GM19324 (cell line): ENCODE results near the gene ERC1.
"Not testable (repeated sequence)": the region's sequence is repeated elsewhere in the genome, so short reads cannot be mapped to it uniquely, and the experiment has no call there.

Experiments used
- ATAC-seq: cut with Tn5 transposase; IDR thresholded peaks from one replicate; pipeline ENCODE4 v1.9.1; 2021; ENCODE audit warnings: mild to moderate bottlenecking, moderate library complexity; ENCODE audit not compliant: unreplicated experiment, low FRiP score

ERC1 gene

GRCh38 chr12:981176-981828, 9.7 kb upstream of the ERC1 start:
- no peak for ATAC-seq

- ATAC-seq: no peak
These were observed 9.1 kb upstream of the ERC1 start for GRCh38 chr12:981961-982360.

- ATAC-seq: no peak
These were observed 2.4 kb upstream of the ERC1 start for GRCh38 chr12:988646-989045.

- no peak for ATAC-seq
These were observed 2.0 kb upstream of the ERC1 start for GRCh38 chr12:989051-989450.

GRCh38 chr12:989751-990660, 1.0 kb upstream of the ERC1 start:
- ATAC-seq: no peak

- no peak for ATAC-seq
These were observed 619 bp downstream of the ERC1 start for GRCh38 chr12:991350-992333.

- ATAC-seq: no peak
These were observed 1.6 kb downstream of the ERC1 start for GRCh38 chr12:992647-993046.

GRCh38 chr12:996881-997280, 5.9 kb downstream of the ERC1 start:
- ATAC-seq: no peak

GRCh38 chr12:997505-997904, 6.5 kb downstream of the ERC1 start:
- ATAC-seq: no peak

- peak; percentile 79 for ATAC-seq
These were observed 7.2 kb downstream of the ERC1 start for GRCh38 chr12:998020-998874.

GRCh38 chr12:999736-1000135, 8.7 kb downstream of the ERC1 start:
- not testable (repeated sequence) for ATAC-seq

GRCh38 chr12:1001507-1001906, 10.5 kb downstream of the ERC1 start:
- ATAC-seq: no peak

- ATAC-seq: no peak
These were observed 12.7 kb downstream of the ERC1 start for GRCh38 chr12:1003600-1004271.

- no peak for ATAC-seq
These were observed 15.2 kb downstream of the ERC1 start for GRCh38 chr12:1006255-1006654.

- ATAC-seq: no peak
These were observed 16.3 kb downstream of the ERC1 start for GRCh38 chr12:1007276-1007675.

GRCh38 chr12:1007994-1008393, 17.0 kb downstream of the ERC1 start:
- ATAC-seq: no peak

- no peak for ATAC-seq
These were observed 20.1 kb downstream of the ERC1 start for GRCh38 chr12:1011091-1011490.

- no peak for ATAC-seq
These were observed 22.8 kb downstream of the ERC1 start for GRCh38 chr12:1013618-1014489.
